BLaER1 treated with 17β-estradiol and CSF1 and Interleukin-3, amounts not matched to agents 10 nM and 100 nM (cell line): Measurements from ENCODE around the gene DNAJC6.

ENCODE experiments used
- H3K27ac ChIP-seq, 11 experiments: shearing (Covaris generic); formaldehyde crosslinking; 2 replicates each; pipeline ENCODE4 v1.8.1; 2022
- H3K27me3 ChIP-seq, 11 experiments: shearing (Covaris generic); formaldehyde crosslinking; 2 replicates each; pipeline ENCODE4 v1.8.1; 2022
- H3K36me3 ChIP-seq, 11 experiments: shearing (Covaris generic); formaldehyde crosslinking; 2 replicates each; pipeline ENCODE4 v1.8.1; 2022
- H3K4me1 ChIP-seq, 10 experiments: shearing (Covaris generic); formaldehyde crosslinking; 2 replicates each; pipeline ENCODE4 v1.8.1; 2022
- H3K4me2 ChIP-seq, 11 experiments: shearing (Covaris generic); formaldehyde crosslinking; 2 replicates each; pipeline ENCODE4 v1.8.1; 2022
- H3K4me3 ChIP-seq, 10 experiments: shearing (Covaris generic); formaldehyde crosslinking; 2 replicates each; pipeline ENCODE4 v1.8.1; 2022
- H3K9ac ChIP-seq, 11 experiments: shearing (Covaris generic); formaldehyde crosslinking; 2 replicates each; pipeline ENCODE4 v1.8.1; 2022
- H3K9me3 ChIP-seq, 11 experiments: shearing (Covaris generic); formaldehyde crosslinking; replicated peaks in 1 of 11; 2 replicates each; pipeline ENCODE4 v1.8.1; 2022
- H4K20me1 ChIP-seq, 11 experiments: shearing (Covaris generic); formaldehyde crosslinking; 2 replicates each; pipeline ENCODE4 v1.8.1; 2022
- Cebpa-rat ChIP-seq, 11 experiments: shearing (Covaris generic); IDR thresholded peaks; 2 replicates each; pipeline ENCODE4 v1.8.1; 2022

DNAJC6 gene

GRCh38 chr1:65267271-65267670 lies 42.1 kb upstream of the DNAJC6 start:
- peaks cover 28 to 37% (median 30%) of the 10 kb centered on the region in 11 experiments for H3K27me3 ChIP-seq
- no peak overlapping the region for H3K27ac ChIP-seq
- no peaks in the 10 kb centered on the region for H4K20me1 ChIP-seq
- no peak overlapping the region for H3K4me3 ChIP-seq
- no peak for TF ChIP-seq Cebpa-rat (IDR thresholded peaks at IDR 0.05)
- H3K9me3 ChIP-seq, result no peaks in the 10 kb centered on the region
- H3K36me3 ChIP-seq, result no peaks in the 10 kb centered on the region
- H3K4me1 ChIP-seq, result peaks cover 9 to 12% (median 11%) of the 10 kb centered on the region in 10 experiments; a peak in 17 of 20 replicates
- no peak overlapping the region for H3K9ac ChIP-seq
- H3K4me2 ChIP-seq, result no peak overlapping the region

- no peak overlapping the region for H3K4me2 ChIP-seq
- no peaks in the 10 kb centered on the region for H4K20me1 ChIP-seq
- no peak overlapping the region for H3K27ac ChIP-seq
- TF ChIP-seq Cebpa-rat (IDR thresholded peaks at IDR 0.05), result no peak
- peaks cover 28 to 37% (median 30%) of the 10 kb centered on the region in 11 experiments for H3K27me3 ChIP-seq
- no peak overlapping the region for H3K9ac ChIP-seq
- H3K36me3 ChIP-seq, result no peaks in the 10 kb centered on the region
- H3K4me1 ChIP-seq, result peaks cover 9 to 12% (median 11%) of the 10 kb centered on the region in 10 experiments; a peak in 17 of 20 replicates
- no peak overlapping the region for H3K4me3 ChIP-seq
- H3K9me3 ChIP-seq, result no peaks in the 10 kb centered on the region
Observed at GRCh38 chr1:65267683-65268082, 41.7 kb upstream of the DNAJC6 start.

DNA sequence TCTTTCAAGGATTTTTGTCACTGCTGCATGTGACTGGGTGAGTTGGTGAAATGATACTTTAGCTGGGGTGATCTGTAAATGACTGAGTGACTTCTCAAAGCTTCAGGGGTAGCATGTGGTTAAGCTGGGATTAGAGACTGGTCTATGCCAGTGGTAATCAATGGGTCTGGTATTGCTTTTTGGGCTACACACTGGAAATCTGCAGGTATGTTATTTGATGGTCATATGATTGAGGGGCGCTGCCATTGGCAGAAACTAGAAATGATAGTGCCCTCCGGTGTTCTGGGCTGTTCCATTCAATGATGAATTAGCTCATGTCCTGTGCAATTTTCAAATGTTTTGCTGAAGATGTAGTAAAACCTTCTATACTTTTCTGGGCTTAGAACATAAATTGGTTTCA lies 39.7 kb upstream of the DNAJC6 start:
- H3K36me3 ChIP-seq, result no peaks in the 10 kb centered on the region
- no peaks in the 10 kb centered on the region for H3K9me3 ChIP-seq
- no peak overlapping the region for H3K9ac ChIP-seq
- no peak overlapping the region for H3K4me3 ChIP-seq
- H4K20me1 ChIP-seq, result no peaks in the 10 kb centered on the region
- H3K4me2 ChIP-seq, result no peak overlapping the region
- H3K4me1 ChIP-seq, result peaks cover 9 to 12% (median 11%) of the 10 kb centered on the region in 10 experiments; a peak in 17 of 20 replicates
- TF ChIP-seq Cebpa-rat (IDR thresholded peaks at IDR 0.05), result no peak
- peaks cover 20 to 25% (median 22%) of the 10 kb centered on the region in 11 experiments for H3K27me3 ChIP-seq
- no peak overlapping the region for H3K27ac ChIP-seq

GRCh38 chr1:65276197-65276939 lies 33.0 kb upstream of the DNAJC6 start:
- H3K4me3 ChIP-seq, result no peak overlapping the region
- peaks cover 0 to 8% (median 7%) of the 10 kb centered on the region in 10 experiments; a peak in 9 of 20 replicates for H3K4me1 ChIP-seq
- no peak overlapping the region for H3K4me2 ChIP-seq
- H3K9ac ChIP-seq, result no peak overlapping the region
- H3K36me3 ChIP-seq, result no peaks in the 10 kb centered on the region
- H3K27me3 ChIP-seq, result no peaks in the 10 kb centered on the region
- no peaks in the 10 kb centered on the region for H4K20me1 ChIP-seq
- no peak overlapping the region for H3K27ac ChIP-seq
- H3K9me3 ChIP-seq, result no peaks in the 10 kb centered on the region
- no peak for TF ChIP-seq Cebpa-rat (IDR thresholded peaks at IDR 0.05)

- Histone ChIP-seq H3K36me3 (no peaks in the 10 kb centered on the region), H3K4me1 (peaks cover 0 to 12% (median 7%) of the 10 kb centered on the region in 10 experiments; a peak in 9 of 20 replicates), H3K4me3 (no peak overlapping the region), H3K27ac (no peak overlapping the region), H3K9ac (no peak overlapping the region), H4K20me1 (no peaks in the 10 kb centered on the region), H3K27me3 (no peaks in the 10 kb centered on the region), H3K4me2 (no peak overlapping the region), H3K9me3 (no peaks in the 10 kb centered on the region)
- TF ChIP-seq Cebpa-rat (IDR thresholded peaks at IDR 0.05), result no peak
Observed at GRCh38 chr1:65277605-65278347, 31.6 kb upstream of the DNAJC6 start.

GRCh38 chr1:65278376-65279069 lies 30.8 kb upstream of the DNAJC6 start:
- Histone ChIP-seq H3K27me3 (no peaks in the 10 kb centered on the region), H3K4me3 (no peak overlapping the region), H3K4me2 (peak overlapping the region in 2 of 11 experiments; percentile 38 to 40; a peak in 4 of 22 replicates), H3K9ac (no peak overlapping the region), H4K20me1 (no peaks in the 10 kb centered on the region), H3K4me1 (peaks cover 0 to 12% (median 7%) of the 10 kb centered on the region in 10 experiments; a peak in 9 of 20 replicates), H3K27ac (no peak overlapping the region), H3K9me3 (no peaks in the 10 kb centered on the region), H3K36me3 (no peaks in the 10 kb centered on the region)
- no peak for TF ChIP-seq Cebpa-rat (IDR thresholded peaks at IDR 0.05)

- Histone ChIP-seq H3K9ac (no peak overlapping the region), H3K4me1 (peaks cover 0 to 12% (median 7%) of the 10 kb centered on the region in 10 experiments; a peak in 9 of 20 replicates), H4K20me1 (no peaks in the 10 kb centered on the region), H3K9me3 (no peaks in the 10 kb centered on the region), H3K4me3 (no peak overlapping the region), H3K27ac (no peak overlapping the region), H3K36me3 (no peaks in the 10 kb centered on the region), H3K27me3 (no peaks in the 10 kb centered on the region), H3K4me2 (peak overlapping the region in 2 of 11 experiments; percentile 38 to 40; a peak in 5 of 22 replicates)
- no peak for TF ChIP-seq Cebpa-rat (IDR thresholded peaks at IDR 0.05)
Observed at GRCh38 chr1:65279070-65279779, 30.1 kb upstream of the DNAJC6 start.

DNA sequence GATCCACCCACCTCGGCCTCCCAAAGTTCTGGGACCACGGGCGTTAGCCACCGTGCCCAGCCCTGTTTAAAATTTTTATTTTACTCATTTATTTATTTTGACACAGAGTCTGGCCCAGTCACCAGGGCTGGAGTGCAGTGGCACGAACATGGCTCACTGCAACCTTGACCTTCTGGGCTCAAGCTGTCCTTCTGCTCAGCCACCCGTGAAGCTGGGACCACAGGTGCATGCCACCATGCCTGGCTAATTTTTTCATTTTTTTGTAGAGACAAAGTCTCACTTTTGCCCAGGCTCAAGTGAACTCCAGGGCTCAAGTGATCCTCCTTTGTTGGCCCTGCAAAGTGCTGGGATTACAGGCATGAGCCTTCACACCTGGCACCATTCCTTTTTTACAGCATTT lies 27.5 kb upstream of the DNAJC6 start:
- Histone ChIP-seq H3K4me1 (peaks cover 0 to 12% (median 7%) of the 10 kb centered on the region in 10 experiments; a peak in 9 of 20 replicates), H3K9me3 (no peaks in the 10 kb centered on the region), H3K27me3 (no peaks in the 10 kb centered on the region), H3K4me2 (no peak overlapping the region), H4K20me1 (no peaks in the 10 kb centered on the region), H3K4me3 (no peak overlapping the region), H3K9ac (no peak overlapping the region), H3K27ac (no peak overlapping the region), H3K36me3 (no peaks in the 10 kb centered on the region)
- TF ChIP-seq Cebpa-rat (IDR thresholded peaks at IDR 0.05), result no peak
